ENCODE results near the gene LSM2. TPM values are rescaled to one million over a fixed set of nuclear protein-coding genes. Genes with fewer than 3 reads are reported as not detected.
"Not testable (repeated sequence)": the region's sequence is repeated elsewhere in the genome, so short reads cannot be mapped to it uniquely, and the experiment has no call there.

LSM2 gene
- total RNA-seq, 1 donor from 2014 or later: 51.6 TPM

- Histone ChIP-seq H3K27ac (peak overlapping the region; percentile 100), H3K36me3 (no peaks in the 10 kb centered on the region), H3K4me1 (peaks cover 27% of the 10 kb centered on the region), H3K9me3 (no peaks in the 10 kb centered on the region), H3K27me3 (no peaks in the 10 kb centered on the region), H3K4me3 (no peak overlapping the region)
- DNase-seq (ENCODE audit: extremely low spot score in 2 of 2): no peak
- intact Hi-C loops (cut with DNase I): loop anchor here (5.0 kb wide), 1 partner anchor 76 kb away; the partner anchor contains the start of gene CLIC1
- TF ChIP-seq CTCF (IDR thresholded peaks at IDR 0.05) (no peak), POLR2A (IDR thresholded peaks at IDR 0.05) (no peak), POLR2AphosphoS5 (IDR thresholded peaks at IDR 0.05; ENCODE audit: insufficient read depth in 1 of 2, low read depth in 1 of 2) (no peak)
Observed at GRCh38 chr6:31813465-31813849, 6.7 kb upstream of the LSM2 start.

GRCh38 chr6:31811645-31812044 is 4.9 kb upstream of the LSM2 start:
- H3K27ac ChIP-seq: peak overlapping the region; percentile 100
- TF ChIP-seq POLR2AphosphoS5 (IDR thresholded peaks at IDR 0.05; ENCODE audit: insufficient read depth in 1 of 2, low read depth in 1 of 2) (no peak), POLR2A (IDR thresholded peaks at IDR 0.05) (no peak), CTCF (IDR thresholded peaks at IDR 0.05) (no peak)
- intact Hi-C loops (cut with DNase I): loop anchor here (5.0 kb wide), 1 partner anchor 74 kb away; the partner anchor contains the start of gene CLIC1
- no peak overlapping the region for H3K4me3 ChIP-seq
- no peaks in the 10 kb centered on the region for H3K36me3 ChIP-seq
- H3K9me3 ChIP-seq: no peaks in the 10 kb centered on the region
- DNase-seq (ENCODE audit: extremely low spot score in 2 of 2): no peak
- no peaks in the 10 kb centered on the region for H3K27me3 ChIP-seq
- H3K4me1 ChIP-seq: peaks cover 22% of the 10 kb centered on the region

GRCh38 chr6:31808599-31808998 is 1.8 kb upstream of the LSM2 start:
- H3K27me3 ChIP-seq; H3K4me3 ChIP-seq; H3K36me3 ChIP-seq; H3K9me3 ChIP-seq; H3K27ac ChIP-seq; intact Hi-C loops (cut with DNase I); DNase-seq (ENCODE audit: extremely low spot score in 2 of 2): not testable (repeated sequence)
- H3K4me1 ChIP-seq: peaks cover 30% of the 10 kb centered on the region

GRCh38 chr6:31805939-31806469 is 762 bp downstream of the LSM2 start:
- Histone ChIP-seq H3K9me3 (no peaks in the 10 kb centered on the region), H3K36me3 (peaks cover 0 to 11% of the 10 kb centered on the region in 2 donors), H3K4me3 (peak overlapping the region; percentile 56), H3K27ac (peak overlapping the region; percentile 95), H3K27me3 (no peaks in the 10 kb centered on the region), H3K4me1 (peaks cover 20% of the 10 kb centered on the region)
- intact Hi-C loops (cut with DNase I): no loop called here
- no peak for DNase-seq (ENCODE audit: extremely low spot score in 2 of 2)
- no peak for TF ChIP-seq POLR2AphosphoS5 (IDR thresholded peaks at IDR 0.05; ENCODE audit: insufficient read depth in 1 of 2, low read depth in 1 of 2)
- no peak for TF ChIP-seq CTCF (IDR thresholded peaks at IDR 0.05)
- TF ChIP-seq POLR2A (IDR thresholded peaks at IDR 0.05): no peak

- intact Hi-C loops (cut with DNase I); H3K4me3 ChIP-seq; DNase-seq (ENCODE audit: extremely low spot score in 2 of 2); H3K27me3 ChIP-seq; H3K27ac ChIP-seq; H3K9me3 ChIP-seq: not testable (repeated sequence)
- Histone ChIP-seq H3K4me1 (peaks cover 15% of the 10 kb centered on the region), H3K36me3 (peaks cover 0 to 11% of the 10 kb centered on the region in 2 donors)
Observed at GRCh38 chr6:31801031-31801927, 5.5 kb downstream of the LSM2 start.

GRCh38 chr6:31799781-31800180 is 7.0 kb downstream of the LSM2 start:
- H3K27ac ChIP-seq: no peak overlapping the region
- no peaks in the 10 kb centered on the region for H3K9me3 ChIP-seq
- H3K36me3 ChIP-seq: peaks cover 0 to 11% of the 10 kb centered on the region in 2 donors
- no peaks in the 10 kb centered on the region for H3K27me3 ChIP-seq
- intact Hi-C loops (cut with DNase I): loop anchor here (10.0 kb wide), 1 partner anchor 65 kb away; the partner anchor contains the start of gene CLIC1
- DNase-seq (ENCODE audit: extremely low spot score in 2 of 2): no peak
- H3K4me3 ChIP-seq: no peak overlapping the region
- peaks cover 13% of the 10 kb centered on the region for H3K4me1 ChIP-seq
- TF ChIP-seq POLR2AphosphoS5 (IDR thresholded peaks at IDR 0.05; ENCODE audit: insufficient read depth in 1 of 2, low read depth in 1 of 2): no peak
- TF ChIP-seq POLR2A (IDR thresholded peaks at IDR 0.05): no peak
- TF ChIP-seq CTCF (IDR thresholded peaks at IDR 0.05): no peak

All from vagina (tissue), 2 donors.